ENCODE data around the gene PCDHGB7.

- TF ChIP-seq ATF3 (IDR thresholded peaks at IDR 0.05) = no peak
- TF ChIP-seq CTCF (IDR thresholded peaks at IDR 0.05 in 2 of 3, conservative IDR thresholded peaks at IDR 0.05 in 1 of 3; ENCODE audit: borderline replicate concordance in 1 of 3, insufficient read depth in 1 of 3, low read depth in 2 of 3, low read length in 2 of 3) = no peak
- TF ChIP-seq POLR2A (IDR thresholded peaks at IDR 0.05; ENCODE audit: borderline replicate concordance, extremely low read depth, insufficient read depth, insufficient read length) = no peak
- no peak for TF ChIP-seq YY1 (IDR thresholded peaks at IDR 0.05; ENCODE audit: extremely low read depth, insufficient replicate concordance, low read depth, low read length)
- TF ChIP-seq SRF (IDR thresholded peaks at IDR 0.05; ENCODE audit: low read depth) = no peak
- no peak for TF ChIP-seq EZH2 (IDR thresholded peaks at IDR 0.05)
- TF ChIP-seq REST (IDR thresholded peaks at IDR 0.05; ENCODE audit: low read depth) = no peak
- TF ChIP-seq SIN3A (IDR thresholded peaks at IDR 0.05; ENCODE audit: low read depth) = no peak
- no peak for TF ChIP-seq JUND (IDR thresholded peaks at IDR 0.05)
- TF ChIP-seq EGR1 (IDR thresholded peaks at IDR 0.05; ENCODE audit: low read depth) = no peak
- TF ChIP-seq ELF1 (IDR thresholded peaks at IDR 0.05; ENCODE audit: borderline replicate concordance, low read depth) = no peak
- TF ChIP-seq MAX (IDR thresholded peaks at IDR 0.05) = no peak
Measured at GRCh38 chr5:141369994-141370848, 47.3 kb upstream of the PCDHGB7 start, which contains the start of gene PCDHGB3.
